Islet precursor cell (in vitro differentiated cells): ENCODE results near the gene THSD7B.
"Not testable (repeated sequence)": the region's sequence is repeated elsewhere in the genome, so short reads cannot be mapped to it uniquely, and the experiment has no call there.

ENCODE experiments used
- DNase-seq: peaks from one replicate; pipeline ENCODE4 v3.0.0-alpha.2; 2018

THSD7B gene

DNA sequence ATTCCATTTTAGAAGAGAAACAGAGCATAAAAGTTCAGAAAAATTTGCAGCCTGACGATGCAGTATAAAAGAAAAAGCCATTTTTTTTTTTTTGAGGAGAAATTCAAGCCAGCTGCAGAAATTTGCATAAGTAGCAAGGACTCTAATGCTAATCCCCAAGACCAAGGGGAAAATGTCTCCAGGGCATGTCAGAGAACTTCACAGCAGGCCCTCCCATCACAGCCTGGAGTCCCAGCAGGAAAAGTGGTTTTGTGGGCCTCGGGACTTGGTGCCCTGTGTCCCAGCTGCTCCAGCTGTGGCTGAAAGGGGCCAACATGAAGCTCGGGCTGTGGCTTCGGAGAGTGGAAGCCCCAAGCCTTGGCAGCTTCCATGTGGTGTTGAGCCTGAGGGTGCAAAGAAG, 873.6 kb downstream of the THSD7B start:
- DNase-seq, result no peak

DNA sequence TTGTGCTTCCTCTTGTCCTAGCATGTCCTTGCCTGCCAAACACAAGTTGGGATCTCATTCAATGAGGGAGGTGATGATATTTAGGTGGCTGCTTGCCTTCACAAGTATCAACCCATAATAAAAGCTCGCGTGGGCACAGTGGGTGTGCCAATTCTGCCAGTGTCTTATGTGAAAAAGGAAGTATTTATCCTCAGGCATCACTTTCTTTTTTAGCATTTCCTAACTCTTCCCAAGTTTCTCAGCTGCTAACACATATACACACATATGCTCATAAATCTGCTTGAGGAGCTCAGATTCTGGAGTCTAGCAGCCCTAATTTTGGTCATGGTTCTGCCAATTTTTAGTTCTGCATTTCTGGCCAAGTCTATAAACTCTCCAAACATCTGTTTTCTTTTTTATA, 879.4 kb downstream of the THSD7B start:
- no peak for DNase-seq

DNA sequence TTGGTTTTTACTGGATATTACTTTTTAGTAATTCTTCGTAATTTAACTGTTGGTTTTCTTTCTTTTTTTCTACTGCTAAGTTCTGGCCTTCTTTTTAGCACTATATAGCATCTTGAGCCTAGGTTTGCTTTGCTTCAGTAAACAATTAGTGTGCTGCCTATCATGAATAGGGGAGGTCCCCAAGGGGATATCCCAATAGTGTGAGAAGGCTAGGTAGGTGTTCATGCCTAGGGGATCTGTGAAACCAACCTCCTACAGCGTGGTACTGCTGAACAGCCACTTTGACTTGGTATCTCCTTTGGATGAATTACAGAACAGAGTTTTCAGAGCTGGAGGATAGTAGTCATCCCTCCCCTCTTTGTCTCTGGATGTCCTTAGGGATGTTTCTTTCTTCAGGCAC, 888.7 kb downstream of the THSD7B start:
- DNase-seq, result no peak

DNA sequence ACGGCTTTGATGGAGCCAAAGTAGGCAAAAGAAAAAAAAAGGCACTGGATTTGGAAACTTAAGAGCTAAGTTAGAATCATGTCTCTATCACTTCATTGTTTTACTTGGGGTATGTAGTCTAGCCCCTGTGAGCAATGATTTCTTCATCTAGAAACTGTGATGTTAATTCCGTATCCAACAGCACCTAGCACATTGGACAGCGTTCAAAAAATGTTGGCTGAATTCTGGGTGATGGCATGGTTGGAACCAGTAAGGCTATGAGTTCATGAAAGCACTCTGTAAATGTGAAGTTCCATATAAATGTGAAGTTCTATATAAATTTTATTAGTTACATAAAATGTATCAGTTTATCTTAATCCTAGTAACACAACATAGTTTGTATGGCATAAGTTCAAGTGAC, 890.5 kb downstream of the THSD7B start:
- no peak for DNase-seq

DNA sequence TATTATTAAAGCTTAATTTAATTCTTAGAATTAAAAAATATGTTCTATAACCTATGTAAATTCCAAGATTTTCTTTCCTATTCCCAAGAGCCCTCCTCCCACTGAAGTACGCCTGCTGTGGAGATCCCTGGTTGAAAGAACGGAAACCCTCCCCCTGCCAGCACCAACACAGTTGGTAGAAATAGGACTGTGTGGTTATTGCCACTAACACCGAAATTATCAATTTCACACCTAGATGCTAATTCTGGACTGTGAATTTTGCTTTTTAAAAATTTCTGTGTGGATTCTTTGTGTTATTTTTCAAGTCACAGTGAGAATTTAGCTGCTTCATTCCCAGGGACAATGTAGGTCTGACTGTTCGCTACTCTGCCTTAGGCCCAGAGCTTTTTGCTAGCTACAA, 893.1 kb downstream of the THSD7B start:
- DNase-seq, result no peak

DNA sequence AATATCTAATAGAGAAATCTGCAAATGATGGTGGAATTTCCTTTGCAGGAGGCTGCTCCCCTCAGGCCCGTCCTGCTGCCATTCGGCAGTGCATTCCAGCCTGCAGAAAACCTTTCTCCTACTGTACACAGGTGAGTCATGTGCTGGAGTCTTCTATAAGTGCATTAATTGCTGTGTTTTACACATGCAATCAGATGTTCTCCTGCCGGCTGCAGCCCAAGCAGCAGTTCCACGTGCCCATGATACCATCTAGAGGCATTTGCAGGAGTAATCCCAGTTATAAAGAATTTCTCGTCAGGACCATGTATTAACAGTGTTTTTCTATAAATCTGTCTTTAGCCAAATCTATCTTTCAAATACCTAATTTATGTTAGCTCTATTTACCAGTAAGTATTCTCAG, 894.3 kb downstream of the THSD7B start:
- DNase-seq, result peak; percentile 63

DNA sequence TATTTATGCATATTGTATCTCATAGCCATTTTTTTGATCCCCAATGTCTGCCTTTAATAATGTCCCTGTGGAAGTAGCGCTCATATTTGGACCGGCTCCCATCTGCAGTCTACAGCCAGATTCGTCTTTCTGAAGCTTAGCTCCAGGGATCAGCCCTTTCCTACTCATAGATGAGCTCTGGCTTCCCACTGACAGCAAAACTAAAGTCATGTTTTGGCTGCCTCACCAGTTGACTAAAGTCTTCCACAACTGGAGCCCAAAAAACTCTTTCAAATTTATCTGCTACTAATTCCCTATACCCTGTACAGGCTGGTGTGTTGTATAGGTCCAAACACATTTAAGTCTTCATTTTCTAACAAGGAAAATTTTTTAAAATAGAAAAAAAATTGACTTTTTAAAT, 904.8 kb downstream of the THSD7B start:
- no peak for DNase-seq

DNA sequence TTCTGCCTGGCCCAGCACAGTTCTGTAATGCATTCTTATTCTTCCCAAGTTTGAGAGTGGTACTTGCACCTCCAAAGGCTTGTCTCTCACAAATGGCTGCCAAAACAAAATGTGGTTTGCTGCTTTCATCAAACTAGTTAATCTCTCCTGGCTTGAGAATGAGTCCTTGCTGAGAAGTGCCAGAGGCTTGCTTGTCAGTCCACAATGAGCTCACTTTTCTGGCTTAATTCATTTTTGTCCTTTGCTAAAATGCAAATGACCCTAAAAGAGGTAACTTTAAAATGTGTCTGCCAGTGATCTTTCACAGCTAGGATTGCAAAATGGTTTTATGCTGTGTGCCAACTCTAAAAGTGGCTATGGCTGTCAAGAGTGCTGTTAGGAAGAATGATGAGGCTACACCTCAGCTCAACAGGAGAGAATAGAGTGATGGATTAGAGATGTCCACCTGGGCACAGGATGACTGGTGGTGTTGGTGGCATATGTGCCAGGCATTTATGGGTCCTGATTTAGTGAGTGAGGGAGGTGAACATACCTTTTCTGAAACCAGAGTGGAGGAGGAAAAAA, 907.7 kb downstream of the THSD7B start:
- DNase-seq, result no peak

DNA sequence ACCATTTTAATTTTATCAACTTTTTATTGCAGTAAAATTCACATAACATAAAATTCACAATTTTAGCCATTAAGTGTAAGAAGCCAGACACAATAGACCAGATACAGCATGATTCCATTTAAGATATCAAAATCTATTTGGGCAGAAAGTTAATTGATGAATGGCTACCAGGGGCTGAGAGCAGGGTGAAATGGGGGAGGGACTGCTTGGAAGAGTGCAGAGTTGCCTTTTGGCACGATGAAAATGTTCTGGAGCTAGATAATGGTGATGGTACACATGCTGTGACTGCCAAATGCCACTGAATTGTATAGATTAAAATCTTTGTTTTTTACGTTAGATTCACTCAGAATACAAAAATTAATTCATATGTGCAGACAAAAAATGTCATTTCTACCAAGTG, 909.6 kb downstream of the THSD7B start:
- no peak for DNase-seq

DNA sequence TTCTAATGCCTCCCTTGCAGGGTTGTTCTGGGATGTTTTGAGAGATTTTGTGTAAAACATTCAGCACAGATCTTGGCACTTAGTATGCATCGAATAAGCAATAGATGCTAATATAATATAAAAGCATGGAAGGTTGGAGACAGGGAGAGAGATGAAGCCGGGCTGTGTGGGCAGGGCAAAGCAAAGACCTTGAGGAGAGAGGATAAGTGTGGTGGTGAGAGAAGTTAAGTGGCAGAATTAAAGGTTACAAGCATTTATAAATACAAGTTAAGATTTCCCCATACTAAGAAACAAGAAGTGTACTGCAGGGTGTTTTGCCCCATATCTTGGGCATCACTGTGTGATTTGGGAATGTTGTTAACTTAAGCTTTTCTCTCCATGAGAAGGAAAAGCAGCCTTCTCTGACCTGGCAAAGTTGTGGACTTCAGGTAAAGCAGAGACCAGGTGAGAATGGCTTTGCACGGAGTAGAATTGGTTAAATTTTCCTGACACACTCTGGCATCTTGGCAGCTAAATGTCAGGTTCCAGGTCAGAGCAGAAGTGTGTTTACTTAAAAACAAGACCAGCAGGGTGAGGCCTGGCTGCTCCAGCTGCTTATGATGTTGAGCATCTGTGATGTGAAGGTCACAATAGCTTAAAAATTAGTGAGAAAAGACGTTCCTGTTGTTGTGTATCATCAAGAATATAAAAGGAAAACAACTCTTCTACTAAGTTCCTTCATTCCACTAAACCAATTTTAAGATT, 910.4 kb downstream of the THSD7B start:
- DNase-seq, result no peak

DNA sequence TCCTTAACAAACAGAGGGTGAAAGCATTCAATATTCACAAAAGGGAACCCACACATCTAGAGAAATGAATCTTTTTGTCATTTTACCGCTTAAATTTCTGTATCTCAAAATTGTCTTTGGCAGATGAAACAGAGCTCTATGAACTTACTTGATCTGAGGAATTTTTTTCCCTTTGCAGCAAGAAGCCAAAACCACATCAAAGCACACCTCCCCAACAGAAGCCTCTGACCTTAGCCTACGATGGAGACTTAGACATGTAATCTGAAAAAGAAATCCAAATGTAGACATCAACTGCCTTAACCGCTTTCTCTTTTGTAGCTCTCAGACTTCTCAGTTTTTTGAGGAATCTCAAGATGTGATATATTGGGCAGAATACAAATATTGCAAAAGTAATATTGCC, 911.0 kb downstream of the THSD7B start:
- DNase-seq, result no peak

DNA sequence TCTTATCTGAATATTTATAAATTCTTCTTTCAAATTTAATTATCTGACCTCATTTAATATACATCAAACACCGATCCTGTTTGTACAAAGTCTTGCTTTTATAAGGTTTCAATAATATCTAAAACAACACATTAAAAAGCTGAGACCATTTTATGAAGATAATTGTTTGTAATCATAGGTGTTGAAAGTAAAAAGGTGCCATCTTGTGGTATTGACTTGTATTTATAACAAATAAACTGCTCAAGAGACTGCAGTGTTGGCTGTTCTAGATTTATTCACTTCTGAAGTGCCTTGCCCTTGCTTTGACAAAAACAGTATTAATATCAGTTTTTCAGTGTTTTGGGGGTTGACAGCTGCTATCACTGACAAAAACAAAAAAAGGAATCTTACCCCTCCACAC, 912.1 kb downstream of the THSD7B start:
- DNase-seq, result no peak

DNA sequence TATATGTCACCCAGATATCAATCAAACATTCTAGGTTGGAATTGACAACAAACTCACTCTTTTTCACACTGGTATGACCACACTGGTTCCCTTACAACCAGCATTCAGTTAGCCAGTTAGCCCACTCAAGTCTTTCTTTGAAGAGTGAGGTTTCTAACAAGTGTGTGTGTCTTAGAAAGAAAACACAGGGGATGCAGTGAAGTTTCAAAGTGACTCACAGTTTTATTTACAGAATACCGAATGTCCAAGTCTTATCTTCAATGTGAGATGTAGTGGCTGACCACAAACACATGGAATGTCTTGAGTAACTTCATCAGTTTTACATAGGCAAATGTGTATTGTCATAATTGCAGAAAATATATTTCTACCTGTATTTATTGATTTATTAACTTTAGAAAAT, 924.2 kb downstream of the THSD7B start:
- no peak for DNase-seq

DNA sequence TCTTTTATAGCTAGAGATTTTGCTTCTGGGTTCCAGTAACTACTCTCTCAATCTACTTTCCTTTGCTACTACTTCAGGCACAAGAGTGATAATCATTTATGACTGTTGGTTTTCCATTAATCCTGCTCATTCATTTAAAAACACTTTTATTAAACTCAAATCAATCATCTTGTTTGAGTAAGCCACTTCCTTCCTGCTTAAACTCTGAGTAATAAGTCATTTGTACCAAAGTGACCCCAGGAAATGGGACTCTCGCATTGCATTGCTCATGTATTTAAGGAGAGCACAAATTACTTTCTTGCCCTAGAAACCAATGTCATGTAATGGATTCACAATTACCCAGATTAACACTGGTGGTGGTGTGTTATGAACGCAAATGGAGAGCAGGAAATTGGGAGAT, 928.2 kb downstream of the THSD7B start:
- DNase-seq, result no peak

DNA sequence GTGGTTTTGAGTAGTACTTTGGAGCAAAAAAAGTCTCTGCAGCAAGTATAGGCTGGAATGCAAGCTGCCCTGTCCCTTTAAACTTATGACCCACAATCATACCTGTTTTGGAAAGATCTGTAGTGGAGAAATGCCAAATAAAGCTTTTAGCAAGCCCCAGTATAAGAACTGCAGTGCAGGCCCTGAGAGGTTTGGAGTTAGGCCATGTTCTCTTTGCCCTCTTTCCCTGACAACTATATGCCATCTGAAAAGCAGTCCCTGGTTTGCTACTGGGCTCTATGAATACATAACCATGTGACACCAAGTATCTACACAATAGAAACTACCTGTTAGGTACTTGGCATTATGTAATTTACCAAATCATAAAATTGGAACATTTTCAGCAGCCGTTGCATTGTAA, 931.6 kb downstream of the THSD7B start:
- DNase-seq, result no peak

DNA sequence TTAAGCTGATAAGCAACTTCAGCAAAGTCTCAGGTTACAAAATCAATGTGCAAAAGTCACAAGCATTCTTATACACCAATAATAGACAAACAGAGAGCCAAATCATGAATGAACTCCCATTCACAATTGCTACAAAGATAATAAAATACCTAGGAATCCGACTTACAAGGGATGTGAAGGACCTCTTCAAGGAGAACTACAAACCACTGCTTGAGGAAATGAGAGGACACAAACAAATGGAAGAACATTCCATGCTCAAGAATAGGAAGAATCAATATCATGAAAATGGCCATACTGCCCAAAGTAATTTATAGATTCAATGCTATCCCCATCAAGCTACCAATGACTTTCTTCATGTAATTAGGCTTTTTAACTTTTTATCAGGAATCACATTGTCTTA, 934.9 kb downstream of the THSD7B start:
- not testable (repeated sequence) for DNase-seq

DNA sequence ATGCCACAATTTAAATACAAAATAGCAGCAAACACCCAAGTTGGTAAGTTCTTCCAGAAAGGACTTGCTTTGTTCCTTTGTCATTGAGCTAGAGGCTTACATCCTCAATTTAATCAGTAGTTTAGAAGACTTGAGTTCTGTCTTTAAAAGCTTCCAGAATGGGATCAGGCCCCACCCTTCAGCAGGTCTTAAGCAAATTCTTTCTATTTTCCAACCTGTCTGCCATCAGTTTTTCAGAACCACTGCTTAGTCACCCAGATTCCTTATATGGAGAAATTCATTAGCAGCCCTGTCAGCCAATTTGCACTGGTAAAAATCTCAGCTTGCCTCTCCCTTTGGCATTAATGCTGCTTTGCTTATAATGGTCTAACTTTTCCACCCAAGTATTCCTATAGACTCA, 935.3 kb downstream of the THSD7B start:
- DNase-seq, result no peak

DNA sequence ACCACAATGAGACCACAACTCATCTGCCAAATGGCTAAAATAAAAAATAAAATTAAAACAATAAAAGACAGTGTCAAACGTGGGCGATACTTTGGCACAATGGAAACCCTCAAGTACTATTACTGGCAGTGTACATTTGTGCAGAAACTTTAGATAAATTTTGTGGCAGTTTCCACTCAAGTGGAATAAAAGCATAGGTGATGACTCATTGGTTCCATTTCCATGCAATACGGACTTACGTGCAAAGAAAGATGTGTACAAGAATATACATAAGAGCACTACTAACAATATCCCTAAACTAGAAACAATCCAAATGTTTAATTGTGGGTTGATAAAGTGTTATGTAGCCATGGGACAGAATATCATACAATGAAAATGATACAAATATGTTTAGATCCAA, 940.0 kb downstream of the THSD7B start:
- DNase-seq, result no peak

DNA sequence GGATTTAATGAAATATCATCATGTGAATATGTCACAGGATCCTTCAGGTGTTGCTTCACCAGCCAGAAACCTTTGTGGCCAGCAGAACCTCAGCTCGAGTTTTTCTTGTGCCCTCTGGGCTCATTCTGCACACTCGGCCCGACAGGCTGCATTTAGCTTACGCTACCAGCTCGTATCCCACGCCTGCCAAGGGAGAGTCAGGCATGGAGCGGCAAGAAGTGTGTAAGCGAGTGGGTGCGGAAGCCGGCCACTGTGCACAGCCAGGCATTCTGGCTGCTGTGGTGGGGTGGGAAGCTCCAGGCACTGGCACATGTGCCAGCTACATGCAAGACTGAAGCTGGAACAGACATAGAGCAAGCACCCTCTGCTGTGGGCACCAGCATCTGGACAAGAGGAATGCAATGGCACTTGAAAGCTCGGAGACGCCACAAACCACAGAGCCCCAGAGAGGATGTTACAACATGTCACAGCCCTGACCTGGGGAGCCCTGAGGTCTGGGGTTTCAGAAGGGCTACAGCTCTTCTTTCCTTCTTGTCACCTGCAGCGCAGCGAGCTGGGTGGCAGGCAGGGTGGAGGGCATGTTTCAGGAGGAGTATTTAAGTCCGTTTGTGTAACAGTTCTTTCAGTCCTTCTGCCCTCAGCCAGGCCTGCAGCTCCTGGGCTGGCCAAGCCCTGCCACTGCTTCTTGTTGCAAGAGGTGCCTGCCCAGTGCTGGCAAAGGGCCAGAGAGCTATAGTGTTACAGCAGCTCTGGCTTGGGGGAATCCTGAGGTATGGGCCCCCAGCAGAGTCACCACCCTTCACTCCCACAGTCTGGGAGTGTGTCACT, 941.7 kb downstream of the THSD7B start:
- peak; percentile 57 for DNase-seq

DNA sequence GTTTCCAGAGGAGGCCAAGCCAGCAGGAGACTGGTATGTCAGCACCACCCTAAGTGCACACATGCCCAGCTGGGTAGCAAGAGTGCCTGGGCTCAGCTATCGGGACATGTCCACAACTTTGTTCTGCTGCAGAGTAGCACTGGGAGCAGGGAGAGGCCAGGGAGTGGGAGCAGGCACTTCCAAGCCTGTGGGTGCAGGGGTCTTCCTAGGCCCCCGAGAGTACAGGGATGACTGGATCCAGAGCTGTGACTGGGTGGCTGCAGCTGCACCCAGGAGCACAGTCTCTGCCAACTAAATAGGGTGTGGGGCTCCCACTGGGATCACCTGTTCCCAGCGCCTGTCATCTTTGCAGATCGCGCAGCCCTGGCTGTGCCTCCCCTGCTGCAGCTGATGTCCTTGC, 943.0 kb downstream of the THSD7B start:
- DNase-seq, result no peak

DNA sequence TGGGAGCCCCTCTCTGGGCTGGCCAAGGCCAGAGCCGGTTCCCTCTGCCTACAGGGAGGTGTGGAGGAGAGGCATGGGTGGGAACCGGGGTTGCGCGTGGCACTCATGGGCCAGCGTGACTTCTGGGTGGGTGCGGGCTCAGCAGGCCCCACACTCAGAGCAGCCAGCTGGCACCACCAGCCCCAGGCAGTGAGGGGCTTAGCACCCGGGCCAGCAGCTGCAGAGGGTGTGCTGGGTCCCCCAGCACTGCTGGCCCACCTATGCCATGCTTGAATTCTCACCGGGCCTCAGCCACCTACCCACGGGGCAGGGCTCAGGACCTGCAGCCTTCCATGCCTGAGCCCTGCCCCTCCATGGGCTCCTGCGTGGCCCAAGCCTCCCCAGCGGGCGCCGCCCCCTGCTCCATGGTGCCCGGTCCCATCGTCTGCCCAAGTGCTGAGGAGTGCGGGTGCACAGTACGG, 950.4 kb downstream of the THSD7B start:
- DNase-seq, result no peak

DNA sequence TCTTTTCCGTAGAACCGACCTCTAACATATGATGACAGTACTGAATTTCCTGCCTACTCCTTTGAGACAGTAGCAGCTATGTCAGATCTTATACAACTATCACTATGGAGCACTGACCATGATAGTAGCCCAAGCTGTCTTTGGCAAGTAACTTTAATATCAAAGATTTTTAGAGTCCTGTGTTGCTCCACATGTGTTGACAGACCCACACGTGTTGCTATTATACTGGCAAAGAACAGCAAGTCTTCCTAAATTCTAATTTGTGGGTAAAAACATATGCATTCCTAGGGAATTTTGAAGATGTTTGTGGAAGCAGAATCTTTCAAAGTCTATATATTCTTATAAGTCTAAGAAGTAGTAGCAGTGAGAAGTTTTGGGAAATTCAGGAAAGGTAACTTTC, 953.4 kb downstream of the THSD7B start:
- DNase-seq, result no peak

DNA sequence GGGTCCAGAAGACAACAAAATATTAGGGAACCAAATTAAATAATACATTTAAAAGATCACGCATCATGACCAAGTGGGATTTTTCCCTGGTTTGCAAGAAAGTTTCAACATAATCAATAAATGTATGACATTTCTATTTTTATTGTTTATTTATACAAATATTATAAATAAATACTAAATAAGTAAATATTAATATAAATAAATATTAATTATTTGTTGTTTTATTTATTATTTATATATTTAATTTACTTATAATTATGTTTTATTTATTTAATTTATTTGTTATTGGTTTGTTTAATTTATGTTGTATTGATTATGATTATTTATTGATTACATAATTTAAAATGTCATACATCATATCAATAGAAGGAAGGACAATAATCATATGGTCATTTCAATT, 956.4 kb downstream of the THSD7B start:
- DNase-seq, result no peak

DNA sequence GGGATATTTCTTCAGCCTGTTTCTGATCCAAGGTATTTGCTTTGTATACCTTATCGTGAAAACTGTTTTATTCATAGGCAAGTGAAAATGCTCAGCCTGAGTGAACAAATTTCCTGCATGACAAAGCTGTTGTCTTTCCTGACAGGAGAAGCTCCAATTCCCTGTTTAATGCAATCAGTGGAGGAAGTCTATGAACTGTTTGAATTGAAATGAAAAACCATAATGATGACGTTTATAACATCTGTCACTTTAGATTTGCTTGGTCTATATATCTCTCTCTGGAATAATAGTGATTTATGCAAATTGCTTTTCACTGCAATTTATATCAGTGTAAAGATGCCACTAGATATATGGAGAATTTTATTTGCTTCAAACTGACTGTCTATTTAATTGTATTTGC, 959.6 kb downstream of the THSD7B start:
- DNase-seq, result no peak
